Activated CD8-positive, alpha-beta memory T cell treated with anti-CD3 and anti-CD28 coated beads, Interleukin-2, amount 50 U/mL, for 1 hour (primary cell): ENCODE data around the gene PRR16.

Source experiments
- DNase-seq: peaks from one replicate; pipeline ENCODE4 v3.0.0-alpha.2; 2020; ENCODE audit errors: extremely low read depth

PRR16 gene

DNA sequence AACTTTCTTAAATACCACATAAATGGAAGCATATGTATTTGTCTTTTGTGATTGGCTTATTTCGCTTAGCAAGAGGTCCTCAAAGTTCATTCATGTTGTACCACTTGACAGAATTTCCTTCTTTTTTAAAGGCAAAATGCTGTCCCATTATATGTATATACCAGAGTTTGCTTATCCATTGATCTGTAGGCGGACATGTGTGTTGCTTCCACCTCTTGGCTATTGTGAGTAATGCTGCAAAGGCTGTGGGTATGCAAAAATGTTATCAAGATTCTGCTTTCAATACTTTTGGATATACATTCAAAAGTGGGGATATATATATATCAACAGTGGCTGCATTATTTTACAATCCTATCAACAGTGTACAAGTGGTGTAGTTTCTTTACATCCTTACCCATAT, 271.0 kb downstream of the PRR16 start:
- no peak for DNase-seq
